ENCODE measurements around the gene PPP2R2C. TPM values are rescaled to one million over a fixed set of nuclear protein-coding genes. Genes with fewer than 3 reads are reported as not detected.

The PPP2R2C gene
- total and polyA plus RNA-seq, 2 of the 4 experiments (the other 2 are of a cell fraction) = 0.03 TPM; not detected in 1

- in situ Hi-C loops (cut with MboI; ENCODE audit: low sequenced_read_pairs) = no loop called here
- POLR2A ChIA-PET (ENCODE audit: unreplicated experiment) = no interaction called here
Observed at GRCh38 chr4:6499238-6499600, 26.8 kb upstream of the PPP2R2C start.

More at GRCh38 chr4:6499238-6499600, 26.8 kb upstream of the PPP2R2C start:
- no peak for TF ChIP-seq USF2 (IDR thresholded peaks at IDR 0.05; ENCODE audit: low read depth, low read length)
- TF ChIP-seq MXI1 (IDR thresholded peaks at IDR 0.05; ENCODE audit: borderline replicate concordance, low read depth, low read length) = no peak
- TF ChIP-seq CHD1 (IDR thresholded peaks at IDR 0.05; ENCODE audit: low read depth, low read length) = no peak
- TF ChIP-seq BHLHE40 (IDR thresholded peaks at IDR 0.05; ENCODE audit: low read depth, low read length) = no peak
- no peak for TF ChIP-seq MAFK (IDR thresholded peaks at IDR 0.05; ENCODE audit: low read depth, low read length)
- no peak for TF ChIP-seq RCOR1 (IDR thresholded peaks at IDR 0.05; ENCODE audit: insufficient replicate concordance, low read length)
- Histone ChIP-seq H3K9ac (ENCODE audit: low read depth, low read length) (no peak overlapping the region), H2BK20ac (ENCODE audit: low read depth, low read length) (no peak overlapping the region), H3K4ac (ENCODE audit: low read depth, low read length) (no peak overlapping the region), H2BK5ac (ENCODE audit: low read depth, low read length, poor library complexity, severe bottlenecking) (no peak overlapping the region), H2BK15ac (ENCODE audit: low read depth, low read length) (no peak overlapping the region), H2BK120ac (ENCODE audit: low read depth, low read length) (no peak overlapping the region), H3K9me3 (ENCODE audit: control insufficient read depth, insufficient read depth, low read length) (no peaks in the 10 kb centered on the region), H3K9me1 (ENCODE audit: insufficient read depth, low read length) (no peaks in the 10 kb centered on the region), H4K91ac (ENCODE audit: insufficient read depth, low read depth, low read length) (no peak overlapping the region), H4K8ac (ENCODE audit: low read depth in 2 of 2, low read length in 2 of 2) (no peak overlapping the region), H3K23ac (ENCODE audit: low read depth, low read length) (no peak overlapping the region), H3K36me3 (ENCODE audit: control insufficient read depth, insufficient read depth, low read length) (no peaks in the 10 kb centered on the region), H3K4me3 (ENCODE audit: insufficient read depth, low read depth, low read length) (no peak overlapping the region), H2AK5ac (ENCODE audit: low read depth, low read length) (no peak overlapping the region), H3K18ac (ENCODE audit: low read depth, low read length) (no peak overlapping the region), H3K27ac (ENCODE audit: insufficient read depth, low read length) (no peak overlapping the region), H3K14ac (replicated peaks; ENCODE audit: low read depth, low read length) (no peak overlapping the region), H3K27me3 (ENCODE audit: control insufficient read depth, insufficient read depth, low read length) (no peaks in the 10 kb centered on the region; the same call in 1 of the 2 replicates), H3K4me2 (ENCODE audit: low read depth, low read length) (no peak overlapping the region), H2AFZ (replicated peaks; ENCODE audit: low read length, poor library complexity) (no peak overlapping the region), H3K56ac (ENCODE audit: extremely low read depth, insufficient read depth, low read length) (no peak overlapping the region), H4K5ac (ENCODE audit: low read depth, low read length) (no peak overlapping the region), H3K4me1 (ENCODE audit: control insufficient read depth, insufficient read depth, low read length) (no peaks in the 10 kb centered on the region), H3K79me1 (ENCODE audit: low read depth in 1 of 2, low read length in 2 of 2) (no peaks in the 10 kb centered on the region), H4K20me1 (ENCODE audit: insufficient read depth, low read length) (no peaks in the 10 kb centered on the region), H2AK9ac (replicated peaks; ENCODE audit: low read depth, low read length, poor library complexity) (no peak overlapping the region)
- no TSS peak for BruUV-seq (replicated peaks)
- DNase-seq = no peak
- dilution Hi-C loops (cut with HindIII; ENCODE audit: low sequenced_read_pairs, unreplicated experiment) = no loop called here
- CTCF ChIA-PET = no interaction called here
- intact Hi-C loops (cut with micrococcal nuclease) = no loop called here
- ATAC-seq (ENCODE audit: low read depth) = no peak
- WGBS, 2 experiments (ENCODE audit: extremely low coverage in 2 of 2, insufficient read length in 1 of 2) = no CpG with 5 or more reads among the region's 6 CpGs

All from IMR-90 (cell line).